ACHN (cell line): ENCODE measurements around the gene DEDD2.

ENCODE experiments used
- DNase-seq: peaks from one replicate; pipeline ENCODE4 v3.0.0-alpha.2; 2015
- in situ Hi-C: cut with HindIII; loops from 2 replicates; pipeline ENCODE4 v1.10.0; 2017; ENCODE audit warnings: low sequenced_read_pairs, low pct_ligation_motif_present, low pct_unique_long_range_greater_than_20kb

Gene DEDD2

DNA sequence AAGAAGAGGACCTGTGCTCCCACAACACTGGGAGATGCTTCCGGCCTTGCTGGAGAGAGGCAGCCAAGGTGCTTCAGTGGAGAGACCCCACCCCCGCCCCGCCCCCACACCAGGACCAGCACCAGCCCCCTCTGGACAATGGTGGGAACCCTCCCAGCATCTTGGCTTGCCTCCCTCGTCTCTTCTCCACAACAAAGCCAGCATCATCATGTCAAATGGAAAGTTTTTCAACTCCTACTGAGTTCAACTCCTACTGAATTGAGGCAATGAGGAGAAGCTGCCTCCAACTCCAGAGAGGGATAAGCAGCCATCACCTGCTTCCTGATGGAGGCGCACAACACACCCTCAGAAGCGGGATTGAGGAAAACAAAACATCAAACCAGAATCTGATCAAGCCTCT lies 12.8 kb downstream of the DEDD2 start:
- in situ Hi-C loops: no loop called here
- DNase-seq: no peak

DNA sequence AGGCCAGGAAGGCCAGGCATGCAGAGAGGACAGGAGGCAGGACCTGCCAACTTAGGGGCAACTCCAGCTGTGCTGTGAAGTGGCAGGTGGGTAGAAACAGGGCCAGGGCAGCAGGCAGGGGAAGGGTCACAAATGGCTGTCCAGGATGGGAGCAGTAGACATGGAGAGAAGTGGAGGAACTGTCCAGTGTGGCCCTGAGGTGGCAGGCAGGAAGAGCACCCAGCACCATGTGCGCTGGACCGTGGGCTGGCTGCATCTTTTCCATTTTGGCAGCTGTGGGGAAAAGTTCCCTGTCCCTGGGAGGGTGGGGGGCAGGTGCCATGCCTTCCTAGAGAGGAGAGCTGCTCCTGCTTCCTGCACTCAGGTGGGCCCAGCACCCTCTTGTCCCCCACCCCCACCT lies 13.8 kb downstream of the DEDD2 start:
- in situ Hi-C loops: no loop called here
- DNase-seq: peak; percentile 62

DNA sequence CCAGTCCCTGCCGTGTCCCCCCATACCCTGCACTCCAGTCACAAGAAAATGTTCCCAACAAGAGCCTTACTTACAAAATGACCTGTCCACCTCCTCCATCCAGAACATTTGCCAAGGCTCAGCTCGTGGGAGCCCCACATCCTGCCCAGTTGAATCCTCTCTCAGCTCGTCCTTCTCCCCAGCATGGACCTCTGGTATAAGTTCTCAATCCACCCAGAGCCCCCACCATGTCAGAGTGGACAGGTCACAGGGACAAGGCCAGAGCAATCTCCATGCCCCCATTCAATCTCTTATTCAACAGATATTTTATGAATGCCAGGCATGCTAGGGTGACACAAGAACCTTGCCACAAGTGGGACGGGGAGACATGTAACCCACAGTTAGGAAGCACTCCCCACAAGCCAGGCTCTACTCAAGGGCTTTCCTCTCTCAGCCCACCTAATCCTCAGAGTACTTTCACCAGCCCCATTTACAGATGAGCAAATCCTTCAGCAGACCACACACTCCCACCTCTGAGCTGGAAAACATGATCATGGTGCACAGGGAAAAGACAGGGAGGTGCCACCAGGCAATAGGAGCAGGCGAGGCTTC lies 15.1 kb downstream of the DEDD2 start:
- in situ Hi-C loops: no loop called here
- DNase-seq: no peak

DNA sequence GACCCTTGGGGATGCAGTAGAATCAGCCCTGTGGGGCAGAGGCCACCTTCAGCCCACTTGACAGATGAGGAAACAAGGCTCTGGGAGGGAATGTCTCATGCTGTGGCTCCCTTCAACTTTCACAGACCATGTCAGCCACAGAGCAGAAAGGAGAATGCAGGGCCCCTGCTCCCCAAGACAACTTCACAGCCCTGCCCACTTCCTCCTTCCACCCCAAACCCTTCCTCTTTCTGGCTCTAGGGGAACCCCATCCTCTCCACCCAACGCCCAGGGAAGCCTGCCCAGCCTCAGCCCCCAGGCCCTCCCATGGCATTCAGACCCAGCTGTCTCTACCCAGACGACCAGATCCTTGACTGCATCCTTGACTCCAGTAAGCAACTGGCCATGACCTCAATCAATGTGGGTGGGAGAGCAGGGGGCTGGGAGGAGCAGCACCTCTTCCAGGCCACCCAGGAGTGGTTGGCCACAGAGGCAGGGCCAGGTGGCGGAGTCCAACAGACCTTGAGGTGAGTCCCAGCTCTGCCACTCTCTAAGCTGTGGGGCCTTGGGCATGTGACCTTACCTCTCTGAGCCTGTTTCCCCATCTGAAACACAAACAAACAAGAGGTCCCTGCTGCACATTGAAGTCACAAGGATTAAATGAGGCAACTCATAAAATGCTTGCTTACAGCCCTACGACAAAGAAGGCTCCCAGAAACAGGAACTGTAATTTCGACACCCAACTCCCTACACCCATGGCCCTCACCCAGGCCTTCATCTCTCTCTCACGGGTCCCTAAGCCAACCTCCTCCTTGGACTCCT lies 15.8 kb downstream of the DEDD2 start:
- in situ Hi-C loops: no loop called here
- no peak for DNase-seq

DNA sequence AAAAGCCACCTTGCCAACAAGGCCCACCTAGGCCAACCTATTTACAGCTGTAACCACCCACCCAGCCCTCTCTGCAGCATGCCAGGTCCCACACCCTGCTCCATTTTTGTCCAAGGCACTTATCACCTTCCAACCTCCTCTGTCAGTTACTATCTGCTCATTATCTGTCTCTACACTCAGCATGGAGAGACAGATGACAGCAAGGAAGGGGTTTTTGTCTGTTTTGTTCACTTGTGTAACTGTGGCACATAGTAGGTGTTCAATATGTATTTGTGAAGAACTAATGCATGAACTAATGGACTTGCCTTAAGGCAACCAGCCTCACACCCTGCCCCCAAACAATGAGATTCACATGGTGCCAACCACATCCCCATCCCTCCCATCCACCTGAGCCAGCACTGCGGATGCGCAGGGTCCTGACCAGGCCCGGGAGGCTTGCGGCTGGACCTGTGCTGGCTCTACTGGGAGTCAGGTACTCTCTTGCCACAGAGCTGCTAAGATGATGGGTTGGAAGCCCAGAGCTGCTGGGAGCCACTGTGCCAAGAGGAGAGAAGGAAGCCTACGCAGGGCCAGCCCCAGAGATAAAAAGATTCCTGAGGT lies 17.3 kb downstream of the DEDD2 start:
- DNase-seq: no peak
- in situ Hi-C loops: no loop called here

DNA sequence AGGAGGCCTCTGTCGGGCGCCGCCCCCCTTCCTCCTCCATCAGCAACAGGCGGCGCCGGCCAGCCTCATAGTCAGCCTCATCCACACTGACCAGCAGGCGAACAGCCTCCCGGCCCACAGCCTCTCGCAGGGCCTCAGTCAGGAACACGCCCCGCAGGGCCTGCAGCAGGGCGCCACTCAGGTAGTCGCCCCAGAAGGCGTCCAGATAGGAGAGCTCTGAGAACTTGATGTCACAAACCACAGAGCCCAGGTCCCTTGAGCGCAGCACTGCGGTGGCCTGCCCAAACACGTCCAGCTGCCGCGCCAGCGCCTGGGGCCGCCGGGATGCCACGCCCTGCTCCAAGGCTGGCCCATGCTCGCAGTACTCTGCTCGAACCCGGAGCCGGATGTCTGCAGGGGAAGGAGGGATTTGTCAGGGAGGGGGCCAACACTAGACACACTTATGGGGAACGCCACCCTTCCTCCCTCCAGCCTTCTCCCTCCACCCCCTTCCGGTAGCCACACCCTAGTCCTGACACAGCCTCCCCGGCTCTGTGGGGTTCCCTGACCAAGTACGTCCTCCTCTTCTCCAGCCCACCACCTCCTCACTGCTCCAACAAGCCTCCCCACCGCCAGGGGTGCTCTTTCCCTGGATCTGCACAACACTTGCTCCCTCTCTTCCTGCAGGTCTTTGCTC lies 17.9 kb downstream of the DEDD2 start:
- in situ Hi-C loops: no loop called here
- DNase-seq: no peak

DNA sequence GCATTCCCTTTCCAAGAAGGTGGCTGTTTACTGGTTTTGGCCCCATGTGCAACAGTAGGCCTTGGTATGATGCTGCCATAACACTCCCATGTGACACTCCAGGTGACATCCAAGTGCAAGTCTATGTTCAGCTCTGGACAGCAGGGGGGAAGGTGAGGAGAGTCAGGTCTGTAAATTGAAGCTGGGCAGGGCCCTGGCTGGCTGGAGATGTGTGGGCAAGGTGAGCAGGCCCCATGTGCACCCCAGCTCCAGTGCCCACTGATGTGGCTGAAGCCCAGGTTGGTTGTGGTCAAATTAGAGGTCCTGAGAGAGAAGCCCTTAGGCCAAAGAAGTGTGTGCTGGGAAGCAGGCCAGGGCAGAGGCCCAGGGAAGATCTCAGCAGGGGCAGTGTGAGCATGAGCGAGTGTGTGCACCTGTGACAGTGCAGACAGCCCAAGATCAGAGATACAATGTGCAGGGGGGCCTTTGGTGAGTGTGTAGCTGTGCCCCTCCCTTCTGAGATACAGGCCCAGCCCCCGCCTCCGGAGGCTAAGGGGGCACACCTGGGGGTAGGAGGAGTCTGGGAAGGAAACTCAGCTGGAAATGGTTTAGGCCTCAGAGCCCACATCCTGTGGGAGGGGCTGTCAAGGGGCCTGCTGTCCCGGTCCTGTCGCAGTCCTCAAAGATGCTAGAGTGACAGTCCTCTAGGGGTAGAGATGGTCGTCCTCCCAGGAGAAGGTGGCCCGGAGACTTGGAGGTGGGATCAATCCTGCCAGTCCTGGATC lies 18.6 kb downstream of the DEDD2 start:
- no peak for DNase-seq

DNA sequence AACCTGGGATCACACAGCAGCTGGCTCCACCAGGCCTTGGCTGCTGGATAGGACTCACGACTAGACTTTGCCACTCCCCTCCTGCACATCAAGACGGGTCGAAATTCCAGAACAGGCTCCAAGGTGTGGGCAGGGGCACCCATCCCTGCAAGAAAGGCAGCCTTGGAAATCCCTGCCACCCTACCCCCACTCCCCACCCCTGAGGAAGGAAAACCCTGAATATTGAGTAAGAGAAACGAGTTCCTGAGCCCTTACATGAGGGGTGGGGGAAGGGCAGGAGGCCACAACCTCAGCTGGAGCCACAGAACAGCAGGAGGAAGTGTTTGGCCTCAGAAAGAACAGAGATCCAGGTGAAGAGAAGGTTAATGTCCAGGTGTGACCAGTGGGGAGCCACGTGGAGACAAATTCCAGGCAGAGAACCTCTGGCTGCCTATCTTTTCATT lies 20.1 kb downstream of the DEDD2 start:
- DNase-seq: no peak

More for the DNA sequence above, 18.6 kb downstream of the DEDD2 start:
- in situ Hi-C loops: no loop called here

DNA sequence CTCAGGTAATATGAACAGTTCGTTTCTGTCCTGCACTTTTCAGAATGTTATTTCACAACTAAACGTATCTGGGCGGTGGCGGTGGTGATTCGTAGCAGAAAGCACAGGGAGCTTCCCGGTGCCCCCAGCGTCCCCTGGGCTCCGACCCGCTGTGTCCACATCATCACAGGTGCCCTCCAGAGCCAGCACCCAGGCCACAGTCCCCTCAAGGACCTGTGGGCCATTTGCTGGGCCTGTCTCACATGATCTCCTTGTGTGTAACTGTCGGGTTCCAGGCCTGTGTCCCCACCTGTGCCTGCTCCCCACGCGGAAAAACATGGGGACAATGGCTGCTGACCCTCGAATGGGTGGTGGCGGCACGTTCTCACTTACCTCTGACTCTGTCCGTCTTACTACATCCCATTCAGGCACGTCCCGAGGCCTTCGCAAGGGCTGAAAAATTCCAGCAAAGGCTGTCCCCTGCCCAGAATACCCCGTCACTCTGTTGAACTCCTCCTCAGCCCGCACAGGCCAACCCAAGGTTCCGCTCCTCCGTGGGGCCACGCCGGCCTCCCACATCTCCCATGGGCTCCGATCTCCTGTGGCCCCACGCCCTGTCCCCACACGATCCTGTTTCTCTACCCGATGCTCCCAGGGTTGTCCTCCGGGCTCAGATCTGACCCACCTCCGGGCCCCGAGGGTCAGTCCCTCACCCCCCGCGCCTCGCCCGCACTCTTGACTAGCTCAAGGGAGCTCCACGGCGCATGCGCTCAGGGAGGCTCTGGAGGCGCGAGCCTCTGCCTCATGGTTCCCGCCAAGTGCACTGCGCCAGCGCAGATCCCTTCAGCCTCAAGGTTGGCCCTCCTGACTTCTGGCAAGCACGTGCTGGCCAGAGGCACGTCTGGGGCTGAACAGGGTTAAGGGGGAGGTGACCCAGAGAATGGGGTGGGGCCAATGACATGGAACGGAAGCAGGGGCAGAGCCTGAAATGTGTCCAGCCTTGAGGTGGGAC lies 21.2 kb downstream of the DEDD2 start:
- no peak for DNase-seq
- in situ Hi-C loops: no loop called here

More for the DNA sequence above, 20.1 kb downstream of the DEDD2 start:
- in situ Hi-C loops: no loop called here

DNA sequence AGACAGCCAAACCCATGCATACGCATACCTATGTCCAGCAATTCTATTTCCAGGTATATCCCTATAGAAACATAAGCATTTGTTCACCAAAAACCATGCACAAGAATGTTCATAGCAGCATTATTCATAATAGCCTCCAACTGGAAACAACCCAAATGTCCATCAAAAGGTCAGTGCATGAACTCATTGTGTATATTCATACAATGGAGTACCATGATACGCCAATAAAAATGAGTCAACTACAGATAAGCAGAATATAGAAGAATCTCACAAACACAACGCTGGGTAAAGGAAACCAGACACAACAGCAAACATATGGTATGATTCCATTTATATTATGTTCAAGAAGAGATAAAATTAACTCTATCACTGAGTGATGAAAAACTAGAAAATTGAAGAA lies 23.8 kb downstream of the DEDD2 start:
- DNase-seq: no peak
- in situ Hi-C loops: no loop called here

DNA sequence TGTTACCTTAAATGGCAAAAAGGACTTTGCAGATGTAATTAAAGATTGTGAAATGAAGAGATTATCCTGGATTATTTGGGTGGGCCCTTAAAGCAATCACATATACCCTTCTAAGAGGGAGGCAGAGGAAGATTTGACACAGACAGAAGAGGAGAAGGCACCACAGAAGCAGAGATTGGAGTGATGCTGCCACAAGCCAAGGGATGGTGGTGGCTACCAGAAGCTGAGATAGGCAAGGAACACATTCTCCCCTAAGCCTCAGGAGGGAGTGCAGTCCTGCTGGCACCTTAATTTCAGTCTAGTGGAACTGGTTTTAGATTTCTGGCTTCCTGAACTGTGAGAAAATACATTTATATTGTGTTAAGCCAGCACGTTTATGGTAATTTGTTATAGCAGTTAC lies 24.2 kb downstream of the DEDD2 start:
- no peak for DNase-seq
- in situ Hi-C loops: no loop called here

DNA sequence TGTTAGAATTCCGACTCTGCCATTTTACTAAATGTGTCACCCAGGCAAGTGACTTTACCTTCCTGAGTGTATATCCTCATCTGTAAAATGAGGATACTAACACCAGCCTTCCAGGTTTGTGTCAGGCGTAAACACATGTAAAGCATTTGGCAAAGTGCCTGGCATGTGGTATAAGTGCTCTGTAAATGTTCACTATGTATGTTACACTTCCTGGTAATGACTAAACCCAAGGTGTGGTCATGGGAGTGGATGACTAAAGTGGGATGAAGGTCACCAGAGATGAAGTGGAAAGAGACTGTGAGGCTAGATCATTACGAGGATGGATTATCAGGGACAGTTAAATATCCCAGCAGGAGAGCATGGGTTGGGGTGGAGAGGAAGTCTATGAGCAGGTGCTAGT lies 25.6 kb downstream of the DEDD2 start:
- DNase-seq: peak; percentile 76
- in situ Hi-C loops: no loop called here

DNA sequence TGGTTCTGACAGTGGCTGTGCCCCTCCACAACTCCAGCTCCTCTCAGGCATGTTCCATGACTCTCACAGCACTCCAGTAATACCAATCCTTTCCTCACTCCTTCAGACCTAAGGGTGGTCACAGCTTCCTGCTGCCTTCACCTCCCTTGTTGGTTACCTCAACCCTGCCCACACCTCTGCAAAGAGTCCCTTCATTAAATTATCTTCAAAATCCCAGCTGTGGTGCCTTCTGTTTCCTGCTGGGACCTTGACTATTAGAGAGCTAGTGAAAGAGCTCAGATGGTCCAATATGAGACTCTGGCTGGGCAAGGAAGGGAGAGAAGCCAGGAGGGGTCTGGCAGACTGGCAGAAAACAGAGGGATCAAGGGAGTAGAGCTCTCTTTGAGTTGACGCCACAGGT lies 26.1 kb downstream of the DEDD2 start:
- no peak for DNase-seq
- in situ Hi-C loops: no loop called here

DNA sequence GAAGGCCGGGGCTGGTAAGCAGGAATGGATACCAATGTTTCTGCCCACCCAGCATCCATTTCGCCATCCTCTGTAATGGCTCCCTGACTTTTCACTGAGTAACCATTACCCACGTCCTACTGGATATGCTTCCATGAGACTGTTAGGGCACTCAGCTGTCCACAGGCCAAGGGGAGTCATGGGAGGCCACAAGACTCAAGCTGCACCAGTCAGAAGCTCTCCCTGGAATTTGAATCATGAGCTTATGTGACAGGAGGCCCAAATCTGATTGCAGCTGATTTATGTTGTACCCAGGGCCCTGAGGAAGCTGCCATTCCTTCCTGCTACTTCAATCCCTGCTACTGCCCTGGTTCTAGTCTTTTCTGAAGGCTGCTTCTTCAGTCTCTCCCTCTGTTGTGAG lies 28.3 kb downstream of the DEDD2 start:
- no peak for DNase-seq
- in situ Hi-C loops: no loop called here

DNA sequence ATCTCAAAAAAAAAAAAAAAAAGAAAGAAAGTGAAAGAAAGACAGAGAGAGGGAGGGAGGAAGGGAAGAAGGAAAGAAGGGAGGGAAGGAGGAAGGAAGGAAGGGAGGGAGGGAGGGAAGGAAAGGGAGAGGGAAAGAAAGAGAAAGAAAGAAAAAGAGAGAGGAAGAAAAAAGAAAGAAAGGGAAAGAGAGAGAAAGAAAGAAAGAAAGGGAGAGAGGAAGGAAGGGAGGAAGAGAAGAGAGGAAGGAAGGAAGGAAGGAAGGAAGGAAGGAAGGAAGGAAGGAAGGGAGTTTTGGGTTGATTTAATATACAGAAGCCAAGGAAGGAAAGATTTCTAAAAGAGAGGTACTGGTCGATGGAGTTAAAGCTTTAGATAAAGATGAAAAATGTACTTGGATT lies 28.8 kb downstream of the DEDD2 start:
- in situ Hi-C loops: no loop called here
- no peak for DNase-seq

DNA sequence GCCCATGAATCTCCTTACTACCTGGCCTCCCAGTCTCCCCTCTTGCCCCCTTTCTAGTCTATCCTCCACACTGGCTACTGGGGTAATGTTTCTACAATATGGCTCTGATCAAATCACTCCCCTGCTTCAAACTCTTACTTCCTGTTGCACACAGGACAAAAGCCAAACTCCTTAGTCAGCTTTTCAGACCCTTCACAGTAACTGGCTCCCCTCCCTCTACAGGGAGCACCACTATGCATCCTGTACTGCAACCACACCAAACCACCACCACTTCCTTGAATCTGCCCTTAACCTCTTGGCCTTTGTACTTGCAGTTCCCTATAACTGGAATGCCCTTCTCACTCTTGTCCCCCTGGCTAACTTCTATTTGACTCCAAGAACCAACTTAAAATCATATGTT lies 32.2 kb downstream of the DEDD2 start:
- in situ Hi-C loops: no loop called here
- DNase-seq: no peak

DNA sequence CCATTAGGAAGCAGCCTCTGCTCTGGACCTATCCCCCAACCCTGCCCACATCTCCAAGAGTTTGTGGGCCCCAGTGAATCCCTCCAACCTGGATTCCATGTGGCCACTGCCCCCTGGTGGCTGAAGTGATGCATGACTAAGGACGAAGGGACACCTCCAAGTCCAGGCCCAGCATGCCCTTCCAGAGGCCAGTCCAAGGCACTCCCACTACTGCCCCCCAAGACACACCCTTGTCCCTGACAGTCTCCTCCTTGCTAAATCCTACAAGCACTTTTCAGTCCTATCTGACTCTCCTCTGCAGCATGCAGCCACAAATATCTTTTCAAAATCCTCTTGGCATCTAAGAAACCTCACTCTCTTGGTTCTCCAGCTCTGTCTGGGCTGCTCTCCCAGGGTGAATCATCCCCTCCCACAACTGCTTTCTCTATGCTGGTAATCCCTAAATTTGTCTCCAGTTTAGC lies 33.0 kb downstream of the DEDD2 start:
- in situ Hi-C loops: no loop called here
- DNase-seq: peak; percentile 68
